Esophagus muscularis mucosa (tissue), 4 donors: Measurements from ENCODE around the gene PPID. TPM values are rescaled to one million over a fixed set of nuclear protein-coding genes. Genes with fewer than 3 reads are reported as not detected.

Source experiments
- DNase-seq: peaks from one replicate; pipeline ENCODE4 v3.0.0-alpha.2; 2017; ENCODE audit errors: extremely low spot score
- H3K27ac ChIP-seq, 4 donors: fragments of 200-600 bp; sonication (generic); replicated peaks in 1 of 4; 1 replicate in 3 of 4; 2 replicates in 1 of 4; pipeline ENCODE4 v1.5.1; 2016 to 2019; ENCODE audit warnings: mild to moderate bottlenecking in 1 of 4
- H3K27me3 ChIP-seq, 4 donors: fragments of 200-600 bp; sonication (generic); one replicate each; pipeline versions ENCODE4 v1.5.1 to v1.6.0; 2016 to 2019
- H3K36me3 ChIP-seq, 4 donors: fragments of 200-600 bp; sonication (generic); one replicate each; pipeline ENCODE4 v1.5.1; 2016 to 2019
- H3K4me1 ChIP-seq, 4 donors: fragments of 200-600 bp; sonication (generic); one replicate each; pipeline ENCODE4 v1.5.1; 2016 to 2019
- H3K4me3 ChIP-seq, 4 donors: fragments of 200-600 bp; sonication (generic); 1 replicate in 2 of 4; 2 replicates in 2 of 4; pipeline ENCODE4 v1.5.1; 2016 to 2019; ENCODE audit warnings: mild to moderate bottlenecking in 4 of 4, moderate library complexity in 1 of 4
- H3K9me3 ChIP-seq, 4 donors: fragments of 200-600 bp; sonication (generic); 1 replicate in 3 of 4; 2 replicates in 1 of 4; pipeline ENCODE4 v1.5.1; 2016 to 2019
- CTCF ChIP-seq, 3 experiments: fragments of 200-600 bp in 2 of 3; fragments of 450-650 bp in 1 of 3; sonication (generic) in 2 of 3; IDR thresholded peaks; one replicate each; pipeline ENCODE4 v1.5.1; 2017 to 2019; ENCODE audit warnings: antibody characterized with exemption in 3 of 3, mild to moderate bottlenecking in 2 of 3, moderate library complexity in 1 of 3
- EP300 ChIP-seq: sonication (generic); formaldehyde crosslinking; IDR thresholded peaks from one replicate; pipeline ENCODE4 v1.6.1; 2017; ENCODE audit warnings: antibody characterized with exemption
- POLR2A ChIP-seq: fragments of 450-650 bp; IDR thresholded peaks from one replicate; pipeline ENCODE4 v1.6.1; 2017; ENCODE audit warnings: antibody characterized with exemption, moderate library complexity, mild to moderate bottlenecking, low read depth
- POLR2AphosphoS5 ChIP-seq, 2 donors: sonication (generic); formaldehyde crosslinking; IDR thresholded peaks; one replicate each; pipeline ENCODE4 v1.6.1; 2017; ENCODE audit warnings: antibody characterized with exemption in 2 of 2
- WGBS: methylation state at CpG from one replicate; pipeline ENCODE4 v1.1.5; 2018; 5-methylcytosine and 5-hydroxymethylcytosine counted together
- intact Hi-C: fragments of 100-400 bp; cut with DNase I; formaldehyde crosslinking; loops from one replicate; pipeline ENCODE4 v1.15.1; 2023
- total RNA-seq, 4 donors: library from RNA; depleted of rRNA; stranded (reverse); fragments of >200 nt; gene quantifications; one replicate each; pipeline versions ENCODE4 v1.1.0 to v1.2.1, GENCODE V29; 2016

The PPID gene
- 10 to 100 TPM; 17.1 to 29.0 (median 25.8) TPM for total RNA-seq

- peak; percentile 86 for TF ChIP-seq POLR2AphosphoS5 (IDR thresholded peaks at IDR 0.05)
- TF ChIP-seq EP300, result no peak
- peak; percentile 36 for TF ChIP-seq POLR2A
- TF ChIP-seq CTCF (IDR thresholded peaks at IDR 0.05), result no peak
- DNase-seq, result peak; percentile 95
- no peaks in the 10 kb centered on the region for H3K9me3 ChIP-seq
- H3K4me3 ChIP-seq, result peak within 1 kb of the TSS; percentile 79 to 91 (median 88)
- H3K4me1 ChIP-seq, result peaks cover 14 to 24% (median 20%) of the 10 kb centered on the region in 4 donors
- H3K27me3 ChIP-seq, result no peaks in the 10 kb centered on the region
- 0% methylated on average over 37 of the region's 65 CpGs for WGBS
- intact Hi-C loops, result loop anchor here (5.0 to 10.0 kb wide), 3 partner anchors 44 to 479 kb away; partner anchors contain the start of gene FNIP2
- peaks cover 0 to 31% (median 23%) of the 10 kb centered on the region in 4 donors for H3K36me3 ChIP-seq
- peak within 1 kb of the TSS; percentile 88 to 95 (median 91) for H3K27ac ChIP-seq
These were observed at the start of gene PPID for GRCh38 chr4:158722917-158723793. Gene PPID (minus strand): TSS chr4:158723396. CDS start chr4:158723288, 108 bp downstream.

- Histone ChIP-seq H3K27ac (peak overlapping the region; percentile 24 to 88 (median 30)), H3K4me3 (peak overlapping the region in 1 of 4 donors; percentile 5), H3K27me3 (no peaks in the 10 kb centered on the region), H3K36me3 (no peaks in the 10 kb centered on the region), H3K9me3 (no peaks in the 10 kb centered on the region), H3K4me1 (peaks cover 43 to 86% (median 83%) of the 10 kb centered on the region in 4 donors)
- no peak for DNase-seq
- whole genome bisulfite sequencing, result 43% methylated on average over 2 of the region's 2 CpGs
- intact Hi-C loops, result no loop called here
- TF ChIP-seq POLR2AphosphoS5 (IDR thresholded peaks at IDR 0.05), result no peak
- no peak for TF ChIP-seq POLR2A
- TF ChIP-seq CTCF (IDR thresholded peaks at IDR 0.05), result no peak
- TF ChIP-seq EP300, result no peak
These were observed 48.6 kb upstream of the PPID start for GRCh38 chr4:158771776-158772175.

GRCh38 chr4:158770671-158771070, 47.5 kb upstream of the PPID start:
- Histone ChIP-seq H3K36me3 (no peaks in the 10 kb centered on the region), H3K4me1 (peaks cover 34 to 79% (median 74%) of the 10 kb centered on the region in 4 donors), H3K27me3 (no peaks in the 10 kb centered on the region), H3K4me3 (peak overlapping the region; percentile 24 to 96 (median 76)), H3K27ac (peak overlapping the region in 2 of 4 donors; percentile 37 to 88), H3K9me3 (no peaks in the 10 kb centered on the region)
- no peak for DNase-seq
- intact Hi-C loops, result no loop called here
- TF ChIP-seq POLR2A (no peak), EP300 (no peak), CTCF (IDR thresholded peaks at IDR 0.05) (no peak), POLR2AphosphoS5 (IDR thresholded peaks at IDR 0.05) (no peak)
- WGBS, result 90% methylated on average over 5 of the region's 5 CpGs

- no peak for DNase-seq
- intact Hi-C loops, result loop anchor here (2.0 to 5.0 kb wide), 4 partner anchors 41 to 97 kb away; partner anchors contain the start of genes C4orf46, ETFDH and PPID
- no peak for TF ChIP-seq POLR2AphosphoS5 (IDR thresholded peaks at IDR 0.05)
- TF ChIP-seq EP300, result no peak
- no peak for TF ChIP-seq POLR2A
- no peak for TF ChIP-seq CTCF (IDR thresholded peaks at IDR 0.05)
- H3K27me3 ChIP-seq, result no peaks in the 10 kb centered on the region
- no peaks in the 10 kb centered on the region for H3K36me3 ChIP-seq
- WGBS, result 2% methylated on average over 6 of the region's 49 CpGs
- H3K9me3 ChIP-seq, result no peaks in the 10 kb centered on the region
- H3K27ac ChIP-seq, result peak overlapping the region; percentile 88 to 94 (median 92)
- peak overlapping the region; percentile 65 to 96 (median 87) for H3K4me3 ChIP-seq
- peaks cover 23 to 65% (median 61%) of the 10 kb centered on the region in 4 donors for H3K4me1 ChIP-seq
These were observed 46.2 kb upstream of the PPID start for GRCh38 chr4:158769175-158769921.
